ENCODE data around the gene PPT2.
"Not testable (repeated sequence)": the region's sequence is repeated elsewhere in the genome, so short reads cannot be mapped to it uniquely, and the experiment has no call there.

PPT2 gene

DNA sequence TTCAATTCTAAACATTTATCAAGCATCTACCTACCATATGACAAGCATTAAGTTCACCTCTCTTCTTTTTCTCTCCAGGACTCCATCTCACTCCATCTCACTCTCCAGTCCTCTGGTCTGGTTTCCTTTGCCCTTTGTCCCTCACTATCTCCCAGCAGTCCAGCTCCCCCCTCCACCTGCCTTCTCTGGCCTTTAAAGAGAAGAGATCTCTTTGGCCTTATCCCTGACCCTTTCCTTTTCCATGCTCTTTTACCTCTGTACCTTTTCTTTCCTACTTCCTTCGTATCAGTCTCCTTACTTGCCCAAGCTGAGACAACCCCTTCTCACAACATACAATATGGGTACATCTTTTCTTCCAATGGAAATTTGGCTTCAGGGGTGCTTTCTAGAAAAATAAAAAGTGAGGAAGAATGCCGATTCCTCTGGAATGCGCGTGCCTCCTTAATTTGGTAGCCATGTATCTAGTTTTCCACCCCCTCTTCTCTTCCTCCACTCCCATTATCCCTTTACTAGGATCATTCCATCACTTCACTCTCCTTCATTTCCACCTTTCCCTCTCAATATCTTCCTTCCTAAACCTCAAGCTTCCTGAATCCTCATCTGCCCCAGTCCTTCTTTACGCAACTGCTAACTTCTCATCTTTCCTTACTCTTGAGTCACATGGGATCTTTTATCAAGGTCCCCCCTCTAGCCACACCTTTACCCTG is 22.7 kb downstream of the PPT2 start:
- no peak for DNase-seq (ENCODE audit: low read depth in 2 of 2)

DNA sequence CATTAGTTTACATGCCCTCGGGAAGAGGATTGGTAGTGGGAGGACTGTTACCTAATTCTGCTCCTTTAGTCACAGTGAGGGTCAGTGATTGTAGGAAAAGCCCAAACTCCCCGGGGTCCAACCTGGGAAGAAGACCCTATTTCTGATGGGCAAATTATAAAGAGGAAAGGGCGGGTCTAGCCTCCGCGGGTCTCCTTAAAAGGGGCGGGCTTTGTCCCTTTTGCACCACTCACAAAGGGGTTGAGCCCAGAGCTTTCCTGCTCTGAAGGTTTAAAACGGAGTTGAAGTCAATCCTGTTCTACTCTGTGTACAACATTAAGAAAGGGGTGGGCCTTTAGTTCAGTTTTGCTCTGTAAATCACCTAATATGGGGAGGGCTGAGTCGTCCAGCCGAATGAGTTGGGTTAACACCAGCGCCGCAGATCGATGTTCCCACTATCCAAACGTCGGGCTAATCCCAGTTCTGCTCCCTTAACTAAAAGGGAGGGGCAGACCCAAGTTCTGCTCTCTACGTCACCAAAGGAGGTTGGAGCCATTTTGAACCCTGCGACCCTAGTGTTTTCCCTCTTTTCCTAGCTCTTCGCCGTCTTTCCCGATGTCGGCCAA is 23.3 kb downstream of the PPT2 start:
- DNase-seq (ENCODE audit: low read depth in 2 of 2) = no peak

- DNase-seq (ENCODE audit: low read depth in 2 of 2) = peak; percentile 87 to 92
Observed at GRCh38 chr6:32177788-32178546, 24.0 kb downstream of the PPT2 start, which contains the start of gene RNF5. Gene RNF5 (plus strand): TSS chr6:32178405. CDS start chr6:32178512, 107 bp downstream.

DNA sequence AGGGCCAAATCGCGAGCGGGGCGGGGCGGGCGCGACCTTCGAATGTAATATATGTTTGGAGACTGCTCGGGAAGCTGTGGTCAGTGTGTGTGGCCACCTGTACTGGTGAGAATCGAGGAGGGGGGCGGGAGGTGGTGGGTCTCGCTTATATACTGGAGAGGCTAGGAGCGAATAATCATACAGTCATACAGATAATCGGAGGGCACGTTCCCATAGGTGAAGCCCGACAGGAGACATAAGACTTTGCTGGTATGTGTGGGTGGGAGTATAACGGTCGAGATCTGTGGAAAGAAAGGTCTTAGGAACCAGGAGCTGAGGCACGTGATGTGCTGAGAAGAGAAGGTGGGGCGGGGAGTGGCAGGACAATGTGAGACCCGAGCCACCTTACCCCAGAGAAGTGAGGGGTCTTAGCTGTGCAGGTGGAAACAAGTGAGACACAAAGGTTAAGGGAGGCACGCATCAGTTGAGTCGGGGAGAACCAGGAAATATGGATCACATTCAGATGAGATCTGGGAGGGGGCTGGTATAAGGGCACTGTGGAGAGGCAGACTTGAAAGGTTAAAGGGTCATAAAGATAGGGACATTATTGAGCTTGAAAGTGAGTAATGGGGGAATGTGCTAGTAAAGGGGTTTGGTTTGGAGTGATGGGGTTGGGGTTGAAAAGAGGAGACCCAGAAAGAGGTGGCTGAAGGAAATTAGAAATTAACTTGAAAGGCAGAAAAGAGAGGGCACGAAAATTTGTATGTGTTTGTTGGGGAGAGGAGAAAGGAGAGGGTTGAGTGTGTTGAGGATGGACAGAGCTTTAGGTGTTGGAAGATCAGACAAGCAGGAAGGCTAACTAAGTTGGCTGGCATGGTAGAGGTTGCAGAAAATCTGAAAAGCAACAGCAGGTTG is 24.9 kb downstream of the PPT2 start:
- no peak for DNase-seq (ENCODE audit: low read depth in 2 of 2)

GRCh38 chr6:32179766-32180405 is 25.9 kb downstream of the PPT2 start:
- DNase-seq (ENCODE audit: low read depth in 2 of 2) = no peak

GRCh38 chr6:32181148-32181702 is 27.3 kb downstream of the PPT2 start:
- no peak for DNase-seq (ENCODE audit: low read depth in 2 of 2)

DNA sequence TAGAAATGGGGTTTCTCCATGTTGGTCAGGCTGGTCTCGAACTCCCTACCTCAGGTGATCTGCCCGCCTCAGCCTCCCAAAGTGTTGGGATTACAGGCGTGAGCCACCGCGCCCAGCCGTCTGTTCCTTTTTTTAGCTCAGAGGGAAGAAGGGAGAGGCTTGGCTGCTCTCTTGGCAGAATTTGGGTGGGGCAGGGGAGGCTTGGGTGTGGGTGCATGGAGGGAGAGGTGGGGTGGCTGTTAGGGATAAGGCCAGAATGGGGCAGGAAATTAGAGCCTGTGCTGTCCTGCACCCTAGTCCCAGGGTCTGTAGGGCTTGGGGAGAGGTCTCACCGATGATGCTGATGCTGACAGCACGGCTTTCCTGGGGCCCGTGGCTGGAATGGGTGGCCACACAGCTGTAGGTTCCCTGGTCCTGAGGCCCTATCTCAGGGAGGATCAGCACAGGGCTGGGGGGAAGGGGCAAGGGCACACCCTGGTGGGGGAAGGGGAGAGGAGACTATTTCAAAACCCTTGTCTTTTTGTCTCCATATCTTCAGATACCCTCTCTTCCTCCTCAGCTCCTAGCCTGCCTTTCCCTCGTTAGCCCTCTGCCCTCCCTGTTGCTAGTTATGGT is 28.1 kb downstream of the PPT2 start:
- no peak for DNase-seq (ENCODE audit: low read depth in 2 of 2)

DNA sequence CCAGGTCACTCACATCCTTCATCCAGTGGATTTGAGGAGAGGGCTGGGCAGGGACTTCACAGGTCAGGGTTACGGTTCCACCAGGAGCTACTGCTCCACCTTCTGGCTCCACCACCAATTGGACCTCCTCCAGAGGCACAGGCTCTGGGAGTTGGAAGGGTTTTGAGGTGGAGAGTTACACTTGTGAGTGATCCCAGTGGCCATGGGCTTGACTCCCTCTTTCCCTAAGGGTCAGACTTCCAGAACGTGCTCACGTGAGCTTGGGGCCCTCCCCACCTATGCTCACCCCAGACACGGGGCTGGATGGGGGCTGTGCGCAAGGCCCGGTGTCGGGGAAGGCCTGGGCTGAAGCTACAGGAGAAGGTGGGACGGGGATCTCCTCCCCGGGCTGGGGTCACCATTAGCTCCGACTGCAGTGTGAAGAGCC is 28.6 kb downstream of the PPT2 start:
- no peak for DNase-seq (ENCODE audit: low read depth in 2 of 2)

- no peak for DNase-seq (ENCODE audit: low read depth in 2 of 2)
Observed at GRCh38 chr6:32183030-32183429, 29.1 kb downstream of the PPT2 start.

DNA sequence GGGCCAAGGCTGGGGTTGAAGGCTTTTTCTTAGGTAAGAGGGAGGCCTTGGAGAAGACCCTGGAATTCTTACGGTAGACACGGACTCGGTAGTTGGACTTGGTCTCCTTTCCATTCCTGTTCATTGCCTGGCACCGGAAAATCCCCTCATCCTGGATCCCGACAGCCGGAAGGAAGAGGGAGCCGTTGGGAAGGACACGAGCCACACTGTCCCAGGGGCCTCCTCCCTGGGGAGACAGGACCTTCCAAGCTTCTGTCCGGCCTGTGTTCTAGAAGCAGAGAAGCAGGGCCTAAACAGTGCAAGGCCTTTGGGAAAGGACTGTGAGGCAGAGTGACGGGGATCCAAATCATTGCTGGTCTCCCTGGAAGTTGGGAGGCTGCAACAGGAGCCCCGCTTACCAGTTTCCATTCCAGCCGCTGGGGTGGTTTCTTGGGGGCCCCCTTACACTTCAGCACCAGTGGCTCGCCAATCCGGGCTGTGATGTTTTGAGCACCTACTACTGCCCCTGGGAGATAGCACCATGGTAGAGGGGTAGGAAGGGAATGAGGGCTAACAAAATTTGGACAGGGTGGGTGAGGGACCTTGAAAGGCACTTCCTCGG is 29.6 kb downstream of the PPT2 start:
- DNase-seq (ENCODE audit: low read depth in 2 of 2) = no peak

- no peak for DNase-seq (ENCODE audit: low read depth in 2 of 2)
Observed at GRCh38 chr6:32184084-32184640, 30.2 kb downstream of the PPT2 start, which contains the start of gene AGER. Gene AGER (minus strand): TSS chr6:32184253. CDS start chr6:32184222, 31 bp downstream.

DNA sequence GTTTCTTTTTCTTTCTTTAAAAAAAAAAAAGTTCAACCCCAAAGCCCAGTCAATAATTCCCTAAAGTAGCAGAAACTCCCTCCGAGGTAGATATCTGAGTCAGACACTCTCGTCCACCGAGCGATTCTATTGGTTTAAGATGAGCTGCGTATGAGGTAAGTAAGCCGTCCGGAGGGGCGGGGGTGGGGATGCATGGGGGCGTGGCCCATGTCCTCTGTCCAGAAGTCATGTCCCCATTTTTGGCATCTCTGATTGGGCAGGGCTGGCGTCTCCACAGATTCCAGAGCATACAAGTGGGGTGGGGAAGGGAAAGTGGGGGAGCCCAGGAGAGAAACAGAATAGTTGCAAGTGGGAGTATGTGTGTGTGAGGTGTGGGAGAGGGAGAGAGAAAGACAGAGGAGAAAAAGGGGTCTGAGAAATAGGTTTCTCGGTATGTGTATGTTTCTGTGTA is 31.8 kb downstream of the PPT2 start:
- DNase-seq (ENCODE audit: low read depth in 2 of 2) = peak; percentile 36 to 39

GRCh38 chr6:32186151-32186840 is 32.4 kb downstream of the PPT2 start:
- not testable (repeated sequence) for DNase-seq (ENCODE audit: low read depth in 2 of 2)

DNA sequence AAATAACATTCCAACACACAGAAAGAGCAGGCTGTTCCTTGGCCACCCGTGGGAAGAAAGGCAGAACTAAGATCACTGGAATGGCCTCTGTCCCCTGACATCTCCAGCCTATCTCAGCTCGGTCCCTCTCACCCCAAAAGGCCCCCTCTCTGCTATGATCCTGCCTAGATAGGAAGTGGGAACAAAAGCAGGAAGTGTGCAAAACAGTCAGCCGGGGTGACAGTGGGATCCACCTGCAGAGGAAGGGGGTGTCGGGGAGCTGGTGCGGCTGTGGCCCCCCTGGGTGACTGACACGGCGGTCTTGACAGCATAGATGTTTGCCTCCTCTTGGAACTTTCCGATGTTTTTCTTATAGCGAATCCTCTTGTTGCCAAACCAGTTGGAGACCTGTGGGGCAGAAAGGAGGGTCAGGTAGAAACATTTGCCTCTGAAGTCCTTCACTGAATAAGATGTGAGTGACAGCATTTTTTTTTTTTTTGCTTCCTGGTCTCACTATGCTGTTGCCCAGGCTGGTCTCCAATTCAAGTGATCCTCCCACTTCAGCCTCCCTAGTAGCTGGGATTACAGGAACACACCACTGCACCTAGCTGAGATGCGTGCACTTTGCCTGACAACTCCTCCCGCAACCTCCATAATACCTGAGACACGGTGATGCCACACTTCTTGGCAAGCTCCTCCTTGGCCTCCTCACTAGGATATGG is 33.2 kb downstream of the PPT2 start:
- no peak for DNase-seq (ENCODE audit: low read depth in 2 of 2)

GRCh38 chr6:32187725-32188380 is 33.9 kb downstream of the PPT2 start:
- not testable (repeated sequence) for DNase-seq (ENCODE audit: low read depth in 2 of 2)

DNA sequence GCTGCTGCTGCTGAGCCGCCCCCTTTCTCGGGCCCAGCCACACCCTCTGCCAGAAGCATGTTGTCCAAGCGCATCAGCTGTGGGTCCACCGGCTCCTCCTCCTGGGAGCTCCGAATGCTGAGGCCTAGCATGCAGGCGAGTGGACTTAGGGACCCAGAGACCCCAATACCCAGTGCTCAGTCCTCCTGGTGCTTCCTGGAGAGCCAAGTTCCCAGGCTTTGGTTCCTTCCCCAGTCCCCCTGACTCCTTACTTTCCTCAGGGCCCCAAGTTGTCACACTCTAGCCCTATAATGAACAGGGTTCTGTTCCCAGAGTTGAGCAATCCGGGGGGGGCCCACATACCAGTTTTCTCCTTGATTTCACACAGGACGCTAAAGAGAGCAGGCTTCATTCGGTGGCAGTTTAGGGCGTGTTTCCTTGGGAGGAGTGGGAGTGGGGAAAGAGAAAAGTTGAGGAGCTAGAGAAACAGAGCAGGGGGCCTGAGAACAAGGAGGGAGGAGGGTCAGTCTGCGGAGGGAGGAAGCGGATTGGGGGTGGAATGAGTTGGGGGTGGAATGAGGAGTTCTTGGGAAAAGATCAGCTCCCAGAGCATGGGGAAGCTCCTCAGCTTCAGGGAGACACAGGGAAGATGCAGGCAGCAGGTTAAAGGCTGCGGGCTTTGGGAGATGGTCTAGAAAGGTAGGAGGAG is 34.6 kb downstream of the PPT2 start:
- DNase-seq (ENCODE audit: low read depth in 2 of 2) = no peak
